ENCODE measurements around the gene ARHGEF4.
"Not testable (repeated sequence)": the region's sequence is repeated elsewhere in the genome, so short reads cannot be mapped to it uniquely, and the experiment has no call there.

ARHGEF4 gene

DNA sequence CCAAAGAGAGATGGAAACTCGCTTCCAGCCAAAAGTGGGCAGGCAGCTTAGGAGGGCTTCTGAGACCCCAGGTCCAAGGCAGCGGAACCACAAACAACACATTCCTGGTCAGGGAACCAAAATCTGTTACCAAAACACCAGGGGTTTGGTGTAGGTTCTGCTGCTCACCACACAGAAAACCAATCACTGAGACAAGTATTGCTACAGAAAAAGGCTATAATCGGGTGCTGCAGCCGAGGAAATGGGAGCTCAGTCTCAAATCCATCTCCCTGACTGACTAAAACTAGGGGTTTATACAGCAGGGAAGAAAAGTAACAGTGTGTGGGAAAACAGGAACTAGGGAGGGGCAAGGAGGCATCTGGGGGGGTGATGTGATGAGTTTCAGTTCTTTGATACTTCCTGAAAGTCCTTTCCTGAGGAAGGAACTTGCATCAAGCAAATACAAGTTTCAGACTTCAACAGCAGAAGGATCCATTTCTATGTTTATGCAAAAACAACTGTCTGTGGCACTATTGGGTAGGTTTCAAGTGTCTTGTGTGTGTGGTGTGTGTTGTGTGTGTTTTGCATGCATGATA lies 148.6 kb downstream of the ARHGEF4 start:
- no peaks in the 10 kb centered on the region for H3K4me1 ChIP-seq (ENCODE audit: control insufficient read depth, insufficient read depth, low read length)
- no peak overlapping the region for H3K9ac ChIP-seq (ENCODE audit: low read depth, low read length)
- H3K4me3 ChIP-seq (ENCODE audit: low read depth, low read length): no peak overlapping the region
- H3K9me3 ChIP-seq (ENCODE audit: control insufficient read depth, insufficient read depth, low read length): no peaks in the 10 kb centered on the region
- no peaks in the 10 kb centered on the region for H3K36me3 ChIP-seq (ENCODE audit: control insufficient read depth, insufficient read depth, low read length)
- no peaks in the 10 kb centered on the region for H3K27me3 ChIP-seq (ENCODE audit: control insufficient read depth, insufficient read depth, low read length)

DNA sequence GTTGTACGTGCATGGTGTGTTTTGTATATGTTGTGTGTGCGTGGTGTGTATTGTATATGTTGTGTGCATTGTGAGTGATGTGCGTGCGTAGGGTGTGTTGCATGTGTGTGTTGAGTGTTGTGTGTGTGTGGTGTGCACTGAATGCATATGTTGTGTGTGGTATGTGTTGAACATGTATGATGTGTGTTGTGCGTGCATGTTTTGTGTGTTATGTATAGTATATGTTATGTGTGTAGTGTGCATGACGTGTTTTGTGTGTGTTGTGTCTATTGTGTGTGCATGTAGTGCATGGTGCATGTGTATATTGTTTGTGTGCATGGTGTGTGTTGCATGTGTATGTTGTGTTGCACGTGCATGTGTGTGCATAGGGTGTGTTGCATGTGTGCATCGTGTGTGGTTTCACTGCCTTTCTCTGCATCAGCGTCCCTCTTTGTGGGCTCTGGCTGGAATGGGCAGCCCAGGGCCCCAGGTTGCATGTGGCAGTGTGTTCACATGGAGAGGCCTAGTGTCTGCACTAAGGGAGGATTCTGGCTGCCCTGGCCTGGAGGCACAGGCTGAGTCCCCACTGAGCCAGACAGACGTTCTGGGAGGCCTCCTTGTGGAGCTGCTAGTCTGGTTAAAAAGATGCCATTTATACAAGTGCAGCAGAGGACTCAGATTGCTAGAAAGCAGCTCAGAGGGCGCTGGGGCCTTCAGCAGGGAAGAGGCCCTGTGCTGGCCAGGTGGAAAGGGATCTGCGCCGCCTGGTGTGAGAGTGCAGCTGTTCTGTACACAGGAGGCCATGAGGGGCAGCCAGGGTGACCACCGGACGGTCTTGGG lies 149.3 kb downstream of the ARHGEF4 start:
- Histone ChIP-seq H3K36me3 (ENCODE audit: control insufficient read depth, insufficient read depth, low read length) (no peaks in the 10 kb centered on the region), H3K27me3 (ENCODE audit: control insufficient read depth, insufficient read depth, low read length) (no peaks in the 10 kb centered on the region), H3K9me3 (ENCODE audit: control insufficient read depth, insufficient read depth, low read length) (no peaks in the 10 kb centered on the region), H3K9ac (ENCODE audit: low read depth, low read length) (no peak overlapping the region), H3K4me1 (ENCODE audit: control insufficient read depth, insufficient read depth, low read length) (no peaks in the 10 kb centered on the region), H3K4me3 (ENCODE audit: low read depth, low read length) (no peak overlapping the region)

DNA sequence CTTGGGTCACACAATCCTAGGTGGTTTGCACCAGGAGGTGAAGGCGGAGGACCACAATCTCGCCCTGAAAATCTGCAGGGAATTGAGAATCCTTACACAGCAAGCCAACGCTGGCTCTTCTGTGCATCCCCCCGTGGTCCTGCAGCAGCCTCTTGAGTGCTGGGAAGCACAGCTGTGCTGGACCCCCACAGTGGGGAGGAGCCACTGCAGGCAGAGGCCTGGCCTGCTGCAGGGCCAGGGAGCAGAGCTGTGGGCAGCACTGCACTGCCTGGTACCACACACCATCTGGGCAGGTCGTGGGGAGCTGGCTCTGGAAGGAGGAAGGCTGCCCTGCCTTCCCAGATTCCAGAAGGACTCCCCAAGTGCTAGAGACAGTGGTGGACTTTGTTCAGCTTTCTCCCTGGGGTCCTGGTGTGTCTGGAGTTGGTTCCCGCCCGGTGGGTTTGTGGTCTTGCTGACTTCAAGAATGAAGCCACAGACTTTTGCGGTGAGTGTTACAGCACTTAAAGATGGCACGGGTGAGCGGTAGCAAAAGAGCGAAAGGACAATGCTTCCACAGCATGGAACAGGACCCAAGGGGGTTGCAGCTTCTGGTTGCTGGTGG lies 150.3 kb downstream of the ARHGEF4 start:
- no peaks in the 10 kb centered on the region for H3K9me3 ChIP-seq (ENCODE audit: control insufficient read depth, insufficient read depth, low read length)
- no peak overlapping the region for H3K4me3 ChIP-seq (ENCODE audit: low read depth, low read length)
- no peaks in the 10 kb centered on the region for H3K4me1 ChIP-seq (ENCODE audit: control insufficient read depth, insufficient read depth, low read length)
- no peaks in the 10 kb centered on the region for H3K27me3 ChIP-seq (ENCODE audit: control insufficient read depth, insufficient read depth, low read length)
- no peaks in the 10 kb centered on the region for H3K36me3 ChIP-seq (ENCODE audit: control insufficient read depth, insufficient read depth, low read length)
- no peak overlapping the region for H3K9ac ChIP-seq (ENCODE audit: low read depth, low read length)

DNA sequence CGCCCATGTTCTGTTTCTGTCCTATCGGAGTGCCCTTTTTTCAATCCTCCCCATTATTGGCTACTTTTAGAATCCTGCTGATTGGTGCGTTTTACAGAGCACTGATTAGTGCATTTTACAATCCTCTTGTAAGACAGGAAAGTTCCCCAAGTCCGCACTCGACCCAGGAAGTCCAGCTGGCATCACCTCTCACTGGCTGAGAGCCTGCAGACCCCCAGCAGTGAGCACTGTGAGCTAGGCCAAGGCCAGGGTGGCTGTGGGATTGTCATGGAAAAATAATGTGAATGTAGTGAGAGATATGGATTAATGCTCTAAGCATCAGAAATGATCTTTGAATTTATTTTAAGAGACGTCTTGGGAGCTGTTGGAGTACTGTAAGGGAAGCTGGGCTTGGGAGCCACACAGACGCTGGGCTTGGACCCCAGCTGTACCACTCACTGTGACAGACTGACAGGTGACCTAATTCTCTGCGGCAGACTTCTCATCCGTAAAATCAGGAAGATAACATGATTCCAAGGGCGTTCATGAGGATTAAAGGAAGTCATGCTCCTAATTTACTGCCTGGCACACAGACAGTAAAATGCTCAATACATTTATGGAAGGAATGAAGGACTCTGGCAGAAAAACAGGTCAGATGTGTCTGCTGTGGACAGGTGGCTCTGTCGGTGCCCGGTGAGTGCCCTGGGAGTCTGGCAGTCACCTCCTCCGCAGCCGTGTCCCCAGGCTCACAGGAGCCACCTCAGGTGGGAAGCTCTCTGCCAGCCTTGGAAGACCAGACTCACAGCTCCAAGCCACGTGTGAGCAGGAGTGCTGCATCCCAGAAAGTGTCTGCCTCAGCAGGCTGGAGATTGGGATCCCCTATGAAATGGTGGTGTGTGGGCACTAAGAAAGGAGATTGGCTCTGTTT lies 151.1 kb downstream of the ARHGEF4 start:
- no peak overlapping the region for H3K4me3 ChIP-seq (ENCODE audit: low read depth, low read length)
- no peaks in the 10 kb centered on the region for H3K9me3 ChIP-seq (ENCODE audit: control insufficient read depth, insufficient read depth, low read length)
- no peaks in the 10 kb centered on the region for H3K36me3 ChIP-seq (ENCODE audit: control insufficient read depth, insufficient read depth, low read length)
- no peaks in the 10 kb centered on the region for H3K27me3 ChIP-seq (ENCODE audit: control insufficient read depth, insufficient read depth, low read length)
- H3K4me1 ChIP-seq (ENCODE audit: control insufficient read depth, insufficient read depth, low read length): no peaks in the 10 kb centered on the region
- H3K9ac ChIP-seq (ENCODE audit: low read depth, low read length): no peak overlapping the region

DNA sequence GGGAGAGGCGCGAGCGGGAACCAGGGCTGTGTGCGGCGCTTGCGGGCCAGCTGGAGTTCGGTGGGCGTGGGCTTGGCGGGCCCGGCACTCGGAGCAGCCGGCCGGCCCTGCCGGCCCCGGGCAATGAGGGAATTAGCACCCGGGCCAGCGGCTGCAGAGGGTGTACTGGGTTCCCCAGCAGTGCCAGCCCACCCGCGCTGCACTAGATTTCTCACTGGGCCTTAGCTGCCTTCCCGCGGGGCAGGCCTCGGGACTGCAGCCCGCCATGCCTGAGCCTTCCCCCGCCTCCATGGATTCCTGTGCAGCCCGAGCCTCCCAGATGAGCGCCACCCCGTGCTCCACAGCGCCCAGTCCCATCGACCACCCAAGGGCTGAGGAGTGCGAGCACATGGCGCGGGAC lies 154.7 kb downstream of the ARHGEF4 start:
- H3K4me3 ChIP-seq (ENCODE audit: low read depth, low read length); H3K27me3 ChIP-seq (ENCODE audit: control insufficient read depth, insufficient read depth, low read length); H3K9me3 ChIP-seq (ENCODE audit: control insufficient read depth, insufficient read depth, low read length); H3K9ac ChIP-seq (ENCODE audit: low read depth, low read length); H3K4me1 ChIP-seq (ENCODE audit: control insufficient read depth, insufficient read depth, low read length); H3K36me3 ChIP-seq (ENCODE audit: control insufficient read depth, insufficient read depth, low read length): not testable (repeated sequence)

DNA sequence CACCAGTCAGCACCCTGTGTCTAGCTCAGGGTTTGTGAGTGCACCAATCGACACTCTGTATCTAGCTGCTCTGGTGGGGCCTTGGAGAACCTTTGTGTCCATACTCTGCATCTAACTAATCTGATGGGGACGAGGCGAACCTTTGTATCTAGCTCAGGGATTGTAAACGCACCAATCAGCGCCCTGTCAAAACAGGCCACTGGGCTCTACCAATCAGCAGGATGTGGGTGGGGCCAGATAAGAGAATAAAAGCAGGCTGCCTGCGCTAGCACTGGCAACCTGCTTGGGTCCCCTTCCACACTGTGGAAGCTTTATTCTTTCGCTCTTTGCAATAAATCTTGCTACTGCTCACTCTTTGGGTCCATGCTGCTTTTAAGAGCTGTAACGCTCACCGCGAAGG lies 155.3 kb downstream of the ARHGEF4 start:
- H3K9ac ChIP-seq (ENCODE audit: low read depth, low read length); H3K4me1 ChIP-seq (ENCODE audit: control insufficient read depth, insufficient read depth, low read length); H3K9me3 ChIP-seq (ENCODE audit: control insufficient read depth, insufficient read depth, low read length); H3K4me3 ChIP-seq (ENCODE audit: low read depth, low read length); H3K36me3 ChIP-seq (ENCODE audit: control insufficient read depth, insufficient read depth, low read length); H3K27me3 ChIP-seq (ENCODE audit: control insufficient read depth, insufficient read depth, low read length): not testable (repeated sequence)

DNA sequence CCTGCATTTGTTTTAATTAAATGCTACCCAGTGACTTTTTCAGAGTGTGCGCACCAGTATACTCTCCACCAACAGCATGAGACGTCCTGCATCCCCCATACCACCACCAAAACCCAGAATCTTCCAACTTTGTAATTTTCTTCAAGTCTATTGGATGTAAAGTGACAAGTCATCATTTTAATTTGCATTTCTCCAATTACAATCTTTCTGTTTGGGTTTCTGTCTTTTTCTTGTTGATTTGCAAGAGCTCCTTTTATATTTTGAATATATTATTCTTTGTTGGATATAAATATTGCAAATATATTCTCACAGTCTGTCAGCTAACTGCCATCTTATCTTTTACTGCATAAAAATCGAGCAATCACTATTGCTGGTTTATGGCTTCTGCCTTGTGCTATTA lies 160.0 kb downstream of the ARHGEF4 start:
- Histone ChIP-seq H3K27me3 (ENCODE audit: control insufficient read depth, insufficient read depth, low read length) (no peaks in the 10 kb centered on the region), H3K4me3 (ENCODE audit: low read depth, low read length) (no peak overlapping the region), H3K4me1 (ENCODE audit: control insufficient read depth, insufficient read depth, low read length) (no peaks in the 10 kb centered on the region), H3K36me3 (ENCODE audit: control insufficient read depth, insufficient read depth, low read length) (no peaks in the 10 kb centered on the region), H3K9me3 (ENCODE audit: control insufficient read depth, insufficient read depth, low read length) (no peaks in the 10 kb centered on the region), H3K9ac (ENCODE audit: low read depth, low read length) (no peak overlapping the region)

DNA sequence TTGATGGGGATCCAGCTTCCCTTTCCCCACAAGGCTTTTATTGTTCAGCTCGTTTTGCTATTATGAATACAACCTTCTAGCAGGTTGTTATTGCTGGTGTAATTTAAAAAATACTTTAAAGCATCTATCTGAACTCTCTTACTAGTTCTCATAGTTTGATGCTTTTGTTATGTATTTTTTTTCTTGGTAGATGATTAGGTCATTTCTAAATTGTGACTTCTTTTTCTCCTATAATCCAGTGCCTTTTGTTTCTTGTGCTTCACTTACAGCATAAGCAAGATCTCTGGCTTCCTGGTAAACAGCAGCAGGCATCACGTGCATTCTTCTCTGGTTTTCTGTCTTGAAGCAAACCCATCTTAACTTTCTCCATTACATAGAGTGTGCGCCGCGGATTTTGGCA lies 160.5 kb downstream of the ARHGEF4 start:
- no peaks in the 10 kb centered on the region for H3K36me3 ChIP-seq (ENCODE audit: control insufficient read depth, insufficient read depth, low read length)
- no peak overlapping the region for H3K4me3 ChIP-seq (ENCODE audit: low read depth, low read length)
- no peaks in the 10 kb centered on the region for H3K27me3 ChIP-seq (ENCODE audit: control insufficient read depth, insufficient read depth, low read length)
- no peaks in the 10 kb centered on the region for H3K9me3 ChIP-seq (ENCODE audit: control insufficient read depth, insufficient read depth, low read length)
- no peaks in the 10 kb centered on the region for H3K4me1 ChIP-seq (ENCODE audit: control insufficient read depth, insufficient read depth, low read length)
- no peak overlapping the region for H3K9ac ChIP-seq (ENCODE audit: low read depth, low read length)

DNA sequence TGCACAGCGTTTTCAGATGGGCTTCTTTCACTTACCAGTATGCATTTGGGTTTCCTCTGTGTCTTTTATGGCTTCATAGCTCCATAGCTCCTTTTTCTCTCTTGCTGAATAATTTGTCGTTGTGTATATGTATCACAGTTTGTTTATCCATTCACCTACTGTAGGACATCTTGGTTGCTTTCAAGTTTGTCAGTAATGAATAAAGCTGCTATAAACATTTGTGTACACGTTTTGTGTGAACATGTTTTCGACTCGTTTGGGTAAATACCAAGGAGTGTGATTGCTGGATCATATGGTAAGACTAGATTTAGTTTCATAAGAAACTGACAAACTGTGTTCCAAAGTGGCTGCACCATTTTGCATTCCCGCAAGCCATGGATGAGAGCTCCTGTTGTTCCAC lies 161.8 kb downstream of the ARHGEF4 start:
- Histone ChIP-seq H3K4me1 (ENCODE audit: control insufficient read depth, insufficient read depth, low read length) (no peaks in the 10 kb centered on the region), H3K27me3 (ENCODE audit: control insufficient read depth, insufficient read depth, low read length) (no peaks in the 10 kb centered on the region), H3K9me3 (ENCODE audit: control insufficient read depth, insufficient read depth, low read length) (no peaks in the 10 kb centered on the region), H3K36me3 (ENCODE audit: control insufficient read depth, insufficient read depth, low read length) (no peaks in the 10 kb centered on the region), H3K9ac (ENCODE audit: low read depth, low read length) (no peak overlapping the region), H3K4me3 (ENCODE audit: low read depth, low read length) (no peak overlapping the region)

DNA sequence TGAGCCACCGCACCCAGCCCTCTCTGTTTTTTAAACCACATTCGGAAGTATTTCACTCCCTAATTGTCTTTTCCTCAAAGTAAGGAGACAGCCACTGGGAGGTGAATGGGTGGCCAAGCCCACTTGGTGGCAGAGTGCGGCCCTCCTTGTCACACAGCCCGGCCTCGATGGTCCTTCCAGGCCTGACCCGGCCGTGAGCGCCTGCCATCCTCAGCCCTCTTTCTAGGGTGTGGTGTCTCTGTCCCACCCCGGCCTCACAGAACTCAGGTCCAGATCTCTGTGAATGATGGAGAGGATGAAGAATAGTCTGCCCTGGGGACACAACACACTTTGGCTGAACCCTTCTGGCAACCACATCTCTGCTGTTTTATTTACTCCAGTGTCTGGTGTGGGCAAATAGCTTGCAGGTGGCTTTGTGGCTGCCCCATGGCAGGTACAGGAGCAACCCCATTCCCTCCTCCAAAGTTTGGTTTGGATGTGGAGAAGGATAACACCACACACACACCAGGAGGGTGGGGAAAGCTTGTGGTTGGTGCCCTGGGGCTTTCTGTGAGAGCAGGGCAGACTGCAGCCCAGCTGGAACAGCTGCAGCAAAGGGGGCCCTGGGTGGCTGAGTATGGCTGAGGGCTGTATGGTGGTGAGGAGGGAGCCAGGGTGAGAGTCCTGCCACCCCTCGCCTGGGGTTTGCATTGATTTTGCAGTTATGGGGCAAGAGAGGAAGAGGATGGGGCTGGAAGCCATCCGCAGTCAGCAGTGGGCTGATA lies 167.9 kb downstream of the ARHGEF4 start:
- Histone ChIP-seq H3K4me1 (ENCODE audit: control insufficient read depth, insufficient read depth, low read length) (peaks cover 2% of the 10 kb centered on the region), H3K36me3 (ENCODE audit: control insufficient read depth, insufficient read depth, low read length) (no peaks in the 10 kb centered on the region), H3K27me3 (ENCODE audit: control insufficient read depth, insufficient read depth, low read length) (no peaks in the 10 kb centered on the region)

More for the DNA sequence above, 167.9 kb downstream of the ARHGEF4 start:
- Histone ChIP-seq H3K4me3 (ENCODE audit: low read depth, low read length) (no peak overlapping the region), H3K9me3 (ENCODE audit: control insufficient read depth, insufficient read depth, low read length) (no peaks in the 10 kb centered on the region), H3K9ac (ENCODE audit: low read depth, low read length) (no peak overlapping the region)

Measured in iPS-15b (cell line).